Putamen (tissue), 1 donor: ENCODE data around the gene RORC.
"Not testable (repeated sequence)": the region's sequence is repeated elsewhere in the genome, so short reads cannot be mapped to it uniquely, and the experiment has no call there.

Experiments used
- DNase-seq: peaks from one replicate; pipeline ENCODE4 v3.0.0-alpha.2; 2016; ENCODE audit warnings: low spot score

The RORC gene

DNA sequence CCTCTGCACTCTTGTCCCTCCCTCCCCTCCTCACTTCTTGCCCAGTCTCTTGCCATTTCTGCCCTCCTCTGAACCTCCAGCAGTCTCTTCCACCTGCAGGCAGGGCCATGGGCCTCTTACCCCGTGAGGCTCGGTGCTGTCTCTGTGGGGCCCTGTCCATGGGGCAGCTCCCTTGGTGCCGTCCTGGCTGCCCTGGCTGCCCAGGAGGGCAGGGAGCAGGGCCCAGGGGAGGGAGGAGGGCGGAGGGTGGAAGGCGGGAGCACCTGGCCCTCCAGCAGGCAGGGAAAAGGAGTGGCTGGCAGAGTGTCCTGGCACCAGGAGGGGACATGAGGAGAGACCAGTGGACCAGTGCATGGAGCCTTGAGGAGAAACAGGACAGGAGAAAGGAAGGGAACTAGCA lies at the start of gene RORC:
TSS of gene RORC (minus strand) at position 198 of the 400 bp plus-strand sequence. CDS start at position 160, 38 bp downstream.
- DNase-seq = no peak

DNA sequence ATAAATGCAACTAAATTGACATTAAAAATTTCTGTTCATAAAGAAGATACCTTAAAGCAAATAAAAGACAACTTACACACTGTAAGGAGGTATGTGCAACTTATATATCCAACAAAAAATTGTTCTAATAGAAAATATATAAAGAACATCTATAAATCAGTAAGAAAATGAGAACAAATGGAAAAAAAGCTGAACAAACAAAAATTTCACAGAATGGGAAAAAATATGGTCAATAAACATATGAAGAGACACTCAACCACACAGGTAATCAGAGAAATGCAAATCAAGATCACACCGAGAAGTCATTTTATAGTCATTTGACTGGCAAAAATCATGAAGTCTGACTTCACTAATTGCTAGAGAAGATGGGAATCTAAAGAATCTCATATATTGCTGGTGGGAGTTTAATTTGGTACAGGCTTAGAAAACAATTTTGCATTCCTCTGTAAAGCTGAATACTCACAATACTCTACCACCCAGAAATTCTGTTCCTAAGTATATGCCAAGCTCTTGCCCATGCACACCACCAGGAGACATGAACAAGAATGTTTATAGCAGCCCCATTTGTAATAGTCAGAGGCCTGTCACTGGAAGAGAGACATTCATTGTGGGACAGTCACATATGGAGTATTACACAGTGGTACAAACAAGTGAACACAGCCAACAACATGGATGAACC lies 44.0 kb upstream of the RORC start:
- no peak for DNase-seq

DNA sequence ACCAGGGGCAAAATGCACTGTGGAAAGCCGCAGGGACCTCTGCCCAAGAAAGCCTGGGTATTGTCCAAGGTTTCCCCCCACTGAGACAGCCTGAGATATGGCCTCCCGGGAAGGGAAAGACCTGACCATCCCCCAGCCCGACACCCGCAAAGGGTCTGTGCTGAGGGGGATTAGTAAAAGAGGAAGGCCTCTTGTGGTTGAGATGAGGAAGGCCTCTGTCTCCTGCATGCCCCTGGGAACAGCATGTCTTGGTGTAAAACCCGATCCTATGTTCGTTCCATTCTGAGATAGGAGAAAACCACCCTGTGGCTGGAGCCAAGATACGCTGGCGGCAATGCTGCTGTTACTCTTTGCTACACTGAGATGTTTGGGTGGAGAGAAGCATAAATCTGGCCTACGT lies 41.2 kb upstream of the RORC start:
- not testable (repeated sequence) for DNase-seq

DNA sequence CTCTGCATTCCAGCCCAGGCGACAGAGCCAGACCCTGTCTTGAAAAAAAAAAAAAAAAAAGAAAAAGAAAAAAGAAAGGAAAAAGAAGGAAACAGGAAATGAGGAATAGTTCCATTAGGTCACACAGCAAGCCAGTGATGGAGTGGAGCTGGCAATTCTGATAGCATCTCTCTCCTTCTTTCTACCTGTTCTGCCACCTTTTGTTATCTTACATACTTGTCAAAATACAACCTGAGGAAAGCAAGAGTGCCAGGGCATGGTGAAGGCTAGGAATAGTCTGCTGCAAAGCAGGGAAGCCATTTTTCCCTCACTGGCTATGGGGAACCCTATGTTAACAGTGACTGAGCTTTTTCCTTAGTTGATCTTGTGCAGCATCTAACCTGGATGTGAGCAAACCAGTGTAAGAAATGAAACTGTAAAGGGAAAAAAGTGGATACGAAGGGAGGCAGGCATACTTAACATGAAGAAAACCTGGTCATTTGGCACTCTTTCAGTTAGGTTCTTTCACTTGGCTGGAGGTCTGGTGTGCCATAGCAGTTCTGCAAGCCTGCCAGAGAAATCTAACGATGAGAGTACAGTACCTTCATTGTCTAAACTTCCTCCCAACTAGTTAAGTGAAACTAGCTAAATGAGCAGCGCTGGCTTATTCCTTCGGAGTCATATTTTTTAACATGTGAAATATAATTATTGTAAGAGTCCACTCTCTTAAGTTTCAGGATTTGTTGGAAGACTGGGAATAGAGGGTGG lies 39.9 kb upstream of the RORC start:
- no peak for DNase-seq

DNA sequence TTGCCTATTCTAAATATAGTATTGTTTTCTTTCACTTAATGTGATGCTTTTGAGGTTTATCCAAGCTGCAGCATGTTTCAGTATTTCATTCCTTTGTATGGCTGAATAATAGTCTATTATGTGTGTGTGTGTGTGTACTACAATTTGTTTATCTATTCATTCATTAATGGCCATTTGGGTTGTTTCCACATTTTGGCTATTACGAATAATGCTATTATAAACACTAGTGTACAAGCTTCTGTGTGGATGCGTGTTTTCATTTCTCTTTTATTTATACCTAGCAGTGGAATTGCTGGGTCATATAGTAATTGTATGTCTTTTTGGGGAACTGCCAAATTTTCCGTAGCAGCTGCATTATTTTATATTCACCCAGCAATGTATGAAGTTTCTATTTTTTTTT lies 36.9 kb upstream of the RORC start:
- peak; percentile 22 for DNase-seq

DNA sequence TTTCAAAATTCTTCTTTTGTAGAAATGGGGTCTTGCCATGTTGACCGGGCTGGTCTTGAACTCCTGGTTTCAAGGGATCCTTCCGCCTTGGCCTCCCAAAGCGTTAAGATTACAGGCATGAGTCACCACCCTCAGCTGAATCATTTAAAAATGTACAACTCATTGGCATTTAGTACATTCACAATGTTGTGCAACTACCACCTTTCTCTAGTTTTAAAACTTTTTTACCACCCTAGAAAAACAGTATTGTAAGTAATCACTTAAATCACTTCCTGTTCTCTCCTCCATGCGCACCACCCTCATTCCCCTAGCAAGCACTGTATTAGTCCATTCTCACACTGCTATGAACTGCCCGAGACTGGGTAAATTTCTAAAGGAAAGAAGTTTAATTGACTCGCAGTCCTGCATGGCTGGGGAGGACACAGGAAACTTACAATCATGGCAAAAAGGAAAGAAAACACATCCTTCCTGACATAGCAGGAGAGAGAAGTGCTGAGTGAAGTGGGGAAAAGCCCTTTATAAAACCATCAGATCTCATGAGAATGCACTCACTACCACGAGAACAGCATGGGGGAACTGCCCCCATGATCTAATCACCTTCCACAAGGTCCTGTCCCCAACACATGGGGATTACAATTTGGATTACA lies 36.3 kb upstream of the RORC start:
- DNase-seq = peak; percentile 15

DNA sequence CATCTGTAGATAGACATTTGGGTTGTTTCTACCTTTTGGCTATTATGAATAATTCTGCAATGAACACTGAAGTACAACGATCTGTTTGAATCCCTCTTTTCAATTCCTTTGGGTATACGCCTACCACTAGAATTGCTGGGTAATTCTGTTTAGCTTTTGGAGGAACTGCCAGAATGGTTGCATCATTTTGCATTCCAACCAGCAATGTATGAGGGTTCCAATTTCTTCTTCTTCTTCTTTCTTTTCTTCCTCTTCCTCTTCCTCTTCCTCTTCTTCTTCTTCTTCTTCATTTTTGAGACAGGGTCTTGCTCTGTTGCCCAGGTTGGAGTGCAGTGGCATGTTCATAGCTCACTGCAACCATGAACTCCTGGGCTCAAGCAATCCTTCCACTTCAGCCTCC lies 35.7 kb upstream of the RORC start:
- no peak for DNase-seq

DNA sequence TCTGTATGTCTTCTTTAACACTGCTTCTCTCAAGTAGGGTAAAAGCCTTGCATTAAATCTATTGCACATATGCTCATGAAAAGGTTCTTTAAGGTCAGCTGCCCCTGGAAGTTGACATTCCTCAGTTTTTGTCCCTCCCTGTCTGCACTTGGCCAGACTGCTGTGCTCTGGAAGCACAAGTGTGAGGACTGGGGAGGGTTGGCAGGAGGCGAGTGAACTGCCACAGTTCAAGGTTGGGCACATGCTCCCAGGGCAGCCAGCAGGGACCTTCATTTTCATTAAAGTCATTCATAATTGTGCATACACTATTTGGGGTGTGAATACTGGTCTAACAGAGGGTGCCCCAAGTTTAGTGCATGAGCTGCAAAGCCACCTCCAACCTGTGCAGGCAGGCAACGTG lies 32.8 kb upstream of the RORC start:
- DNase-seq = no peak

DNA sequence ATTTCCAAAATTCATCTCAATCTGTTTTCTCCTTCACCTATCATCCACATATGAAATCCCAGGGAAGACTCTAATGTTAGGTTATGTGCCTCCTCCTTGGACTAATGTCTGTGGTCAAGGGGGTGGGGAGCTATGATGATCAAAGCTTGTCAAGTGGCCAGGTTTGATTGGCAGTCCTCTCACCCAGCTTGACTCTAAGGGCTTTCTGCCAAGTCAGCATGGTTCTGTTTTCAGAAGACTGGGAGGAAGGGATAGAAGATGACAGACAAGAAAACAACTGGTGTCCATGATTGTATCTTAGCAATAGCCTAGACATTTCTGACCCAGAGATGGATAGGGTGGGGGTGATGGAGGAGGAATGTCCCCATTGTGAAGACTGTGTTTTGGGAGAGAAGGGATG lies 31.0 kb upstream of the RORC start:
- DNase-seq = no peak

DNA sequence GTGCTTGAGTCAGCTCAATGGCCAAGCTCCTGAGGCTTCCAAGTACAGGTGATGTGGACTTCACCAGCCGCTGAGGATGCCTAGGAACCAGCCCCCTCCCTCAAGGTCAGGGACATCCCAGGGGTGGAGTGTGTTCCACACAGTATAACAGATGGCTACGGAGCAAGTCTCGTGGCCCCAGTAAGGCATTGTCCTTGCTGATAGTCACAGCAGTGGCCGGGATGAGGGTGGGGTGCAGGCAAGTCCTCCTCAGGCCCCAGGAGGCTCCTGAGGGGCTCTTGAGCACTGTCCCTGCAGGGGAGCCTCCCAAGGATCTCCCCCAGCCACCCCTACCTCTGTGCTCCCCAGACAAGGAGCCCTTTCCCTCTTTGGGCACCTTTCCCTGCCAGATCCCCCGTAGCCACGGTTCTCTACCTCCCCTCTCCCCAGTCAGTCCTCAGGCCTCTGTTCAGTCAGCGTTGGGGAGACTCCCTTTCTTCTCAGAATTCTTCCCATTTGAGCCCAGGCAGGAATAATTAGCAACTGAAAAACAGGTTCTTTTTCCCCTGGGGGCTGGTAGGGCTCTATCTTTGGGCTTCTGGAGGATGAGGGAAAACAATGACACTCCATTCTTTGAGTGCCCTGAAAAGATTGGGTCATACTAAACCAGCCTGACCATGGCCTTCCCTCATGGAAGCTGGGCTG lies 29.0 kb upstream of the RORC start:
- no peak for DNase-seq

DNA sequence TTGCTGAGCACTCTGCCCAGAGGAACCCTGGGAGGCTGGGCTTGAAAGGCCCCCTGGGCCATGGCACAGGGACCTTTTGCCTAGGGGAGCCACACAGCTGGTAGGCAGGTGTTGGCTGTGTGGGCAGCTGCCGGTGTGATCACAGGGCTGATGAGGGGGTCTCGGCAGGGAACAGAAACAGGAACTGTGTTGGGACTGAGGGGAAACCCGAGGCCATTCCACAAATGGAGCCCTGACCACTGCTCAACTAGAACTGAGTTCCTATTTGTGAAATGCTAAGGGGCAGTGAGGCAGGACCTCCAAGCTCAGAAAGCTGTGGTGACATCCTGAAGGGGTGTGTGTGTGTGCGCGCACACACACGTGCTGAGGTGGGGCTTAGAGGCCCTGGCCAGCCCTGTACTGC lies 28.3 kb upstream of the RORC start:
- DNase-seq = no peak

DNA sequence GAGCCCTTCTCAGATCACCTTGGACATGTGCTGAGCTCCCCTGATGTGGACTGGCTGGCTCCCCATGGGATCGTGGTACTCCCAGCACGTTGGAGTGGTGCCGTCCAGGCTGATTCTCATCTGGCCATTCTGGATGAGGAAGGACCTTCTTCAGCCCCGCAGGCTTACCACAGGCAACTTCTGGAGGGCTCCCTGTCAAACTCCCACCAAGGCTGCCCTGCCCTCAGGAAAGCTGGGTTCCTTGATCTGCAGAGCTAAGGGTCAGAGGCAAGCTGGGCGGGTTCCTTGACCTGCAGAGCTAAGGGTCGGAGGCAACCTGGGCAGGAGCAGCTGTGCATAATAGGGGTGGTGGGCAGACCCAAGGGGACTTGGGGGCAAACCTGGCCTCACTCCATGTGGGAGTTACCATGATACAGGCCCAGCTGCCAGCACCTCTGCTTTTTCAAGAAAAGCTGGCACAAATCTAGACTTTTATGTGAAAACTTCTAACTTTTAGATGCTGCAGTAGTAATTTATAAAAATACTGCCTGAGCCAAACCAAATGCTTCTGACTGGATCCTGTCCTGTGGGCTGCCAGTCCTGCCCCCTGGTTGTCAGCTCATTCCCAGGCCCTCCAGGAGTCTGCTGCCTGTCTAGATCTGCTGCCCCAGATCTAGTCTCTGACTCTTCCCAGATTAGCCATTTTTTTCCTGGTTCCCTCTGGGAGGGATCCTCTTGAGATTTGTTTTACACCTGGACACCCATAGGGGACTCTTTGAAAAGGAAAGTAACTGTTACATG lies 27.5 kb upstream of the RORC start:
- no peak for DNase-seq

DNA sequence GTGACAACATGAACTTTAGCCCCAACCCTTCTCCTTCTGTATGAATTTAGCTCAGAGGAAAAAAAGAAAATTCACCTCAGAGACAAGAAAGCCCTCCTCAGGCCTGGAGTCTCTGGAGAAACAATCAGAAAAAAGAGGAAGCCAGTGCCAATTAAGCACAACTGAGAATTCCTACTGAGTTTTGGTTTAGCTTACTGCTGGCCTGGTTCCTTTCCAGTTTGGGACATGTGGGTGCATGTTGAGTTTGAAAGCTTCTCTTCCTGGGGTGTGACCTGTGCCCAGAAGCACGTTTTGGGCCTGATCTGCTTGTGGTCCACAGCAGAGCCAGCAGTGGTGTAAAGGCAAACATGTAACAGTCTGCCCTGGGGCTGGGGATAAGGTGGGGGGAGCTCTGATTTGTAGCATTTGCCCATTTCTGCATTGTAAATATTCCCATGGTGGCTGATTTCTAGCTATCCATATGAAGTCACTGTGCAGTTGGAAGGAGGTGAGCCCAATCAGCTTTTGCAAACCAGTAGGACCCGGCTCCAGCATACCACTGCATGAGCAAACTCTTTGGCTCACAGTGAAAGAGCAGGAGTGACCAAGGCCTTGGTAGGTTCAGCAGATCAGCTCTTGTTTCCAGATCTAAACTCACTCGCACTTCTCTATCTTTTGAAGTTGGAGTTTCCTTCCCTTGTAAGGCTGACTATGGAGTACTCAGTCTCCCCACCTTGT lies 26.6 kb upstream of the RORC start:
- DNase-seq = no peak

DNA sequence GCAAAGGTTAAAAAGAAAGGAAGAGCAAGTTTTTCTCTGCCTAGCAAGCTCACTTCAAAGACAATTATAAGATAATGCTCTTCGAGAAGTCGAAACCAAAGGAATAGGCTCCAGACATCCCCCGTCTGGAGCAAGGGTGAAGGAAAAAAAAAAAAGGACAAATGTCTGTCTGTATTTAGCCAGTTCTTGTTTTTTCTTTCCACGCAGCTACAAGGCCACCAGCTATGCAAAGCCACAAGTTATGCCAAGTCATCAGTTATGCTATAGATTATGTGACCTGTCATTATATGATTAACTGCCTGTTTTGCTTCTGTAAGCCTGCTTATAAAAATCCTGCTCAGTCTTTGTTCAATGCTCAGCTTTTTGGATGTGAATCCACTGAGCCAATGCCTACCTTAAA lies 24.3 kb upstream of the RORC start:
- no peak for DNase-seq

DNA sequence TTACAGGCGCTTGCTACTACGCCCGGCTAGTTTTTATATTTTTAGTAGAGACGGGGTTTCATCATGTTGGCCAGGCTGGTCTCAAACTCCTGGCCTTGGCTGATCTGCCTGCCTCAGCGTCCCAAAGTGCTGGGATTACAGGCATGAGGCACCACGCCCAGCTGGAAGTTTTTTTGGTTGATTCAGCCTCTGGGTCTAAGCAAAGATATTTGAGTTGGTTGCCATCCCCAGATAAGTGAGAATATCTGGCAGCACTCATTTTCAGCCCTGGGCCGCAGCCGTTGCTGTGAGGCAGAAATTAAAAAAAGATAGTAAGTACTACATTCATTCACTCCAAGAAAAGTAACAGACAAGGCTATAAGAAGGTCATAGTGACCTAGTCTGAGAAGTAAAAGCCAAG lies 23.9 kb upstream of the RORC start:
- not testable (repeated sequence) for DNase-seq

DNA sequence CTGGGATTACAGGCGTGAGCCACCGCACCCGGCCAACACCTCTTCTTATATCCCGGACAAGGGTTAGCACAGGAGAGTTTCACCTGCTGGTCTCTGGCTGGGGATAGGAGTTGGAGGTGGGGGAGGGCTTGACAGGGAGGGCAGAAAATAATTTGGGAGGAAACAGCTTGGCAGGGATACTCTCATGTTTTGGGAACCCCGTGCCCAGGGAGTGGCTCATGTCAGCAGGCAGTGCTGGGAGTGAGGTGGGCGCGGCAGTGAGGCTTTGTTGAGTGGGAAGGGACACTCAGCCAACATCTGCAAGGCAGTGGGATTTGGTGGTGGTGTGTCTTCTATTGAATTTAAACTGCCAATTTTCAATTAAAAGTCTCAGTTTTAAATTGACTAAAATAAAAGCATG lies 23.1 kb upstream of the RORC start:
- DNase-seq = no peak

DNA sequence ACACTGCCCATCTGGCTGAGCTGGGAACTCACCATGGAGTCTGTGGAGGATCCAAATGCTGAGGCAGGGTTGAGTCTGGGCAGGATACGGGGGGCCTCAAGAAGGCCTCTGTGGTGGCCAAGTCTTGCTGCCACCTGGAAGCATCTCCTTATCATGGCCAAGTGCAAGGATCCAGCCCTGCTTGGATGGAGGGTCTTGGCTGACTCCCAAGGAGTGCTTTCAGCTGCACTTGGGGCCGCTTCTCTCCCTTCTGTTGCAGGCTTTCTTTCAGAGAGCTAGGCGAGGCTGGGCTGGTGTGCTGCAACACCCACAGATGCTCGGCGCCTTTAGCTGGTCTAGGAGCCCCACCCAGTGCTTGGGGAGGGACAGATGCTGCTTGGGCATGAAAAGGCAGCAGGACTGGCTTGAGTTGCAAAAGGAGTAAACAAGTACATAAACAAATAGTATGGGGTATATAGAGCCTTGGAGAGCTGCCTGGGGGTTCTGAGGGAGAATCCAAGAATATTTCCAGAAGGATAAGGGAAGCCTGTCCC lies 21.9 kb upstream of the RORC start, which contains the start of gene THEM5:
TSS of gene THEM5 (minus strand) at position 302 of the 533 bp plus-strand sequence. CDS start at position 155, 147 bp downstream.
- no peak for DNase-seq

DNA sequence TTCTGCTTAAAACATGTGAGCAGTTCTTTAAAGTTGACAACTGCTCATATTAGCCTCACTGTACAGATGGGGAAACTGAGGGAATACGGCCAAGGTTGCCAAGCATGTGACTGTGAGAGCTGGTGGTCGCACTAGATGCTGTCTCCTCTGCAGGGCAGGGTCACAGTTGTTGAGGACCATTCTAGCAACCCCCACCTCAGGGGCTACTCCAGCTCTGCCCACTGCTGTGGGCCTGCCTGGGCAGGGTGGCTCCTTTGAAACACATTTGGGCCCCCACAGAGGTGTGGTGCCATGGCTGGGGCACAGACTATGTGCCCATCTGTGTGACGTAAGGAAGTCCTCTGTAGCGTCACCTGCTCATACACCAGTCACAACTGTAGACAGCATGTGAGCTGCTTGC lies 21.1 kb upstream of the RORC start:
- no peak for DNase-seq

DNA sequence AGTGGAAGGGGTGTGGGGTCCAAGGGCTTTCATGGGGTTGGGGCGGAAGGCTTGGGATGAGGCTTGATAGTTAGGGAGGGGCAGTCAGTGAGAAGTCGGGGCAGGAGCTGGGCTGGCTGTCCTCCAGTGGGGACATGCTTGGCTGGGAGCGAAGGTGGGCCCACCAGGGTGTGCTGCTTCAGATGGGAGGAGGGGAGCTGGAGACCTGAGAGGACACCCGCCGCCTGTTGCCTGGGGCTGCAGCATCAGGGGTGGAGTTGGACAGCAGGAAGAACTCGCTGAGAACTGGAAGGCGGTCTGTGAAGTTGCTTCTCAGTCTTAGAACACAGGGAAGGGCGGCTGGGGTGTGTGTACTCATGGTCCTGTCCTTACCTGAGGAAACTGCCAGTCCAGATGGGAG lies 20.3 kb upstream of the RORC start:
- no peak for DNase-seq

DNA sequence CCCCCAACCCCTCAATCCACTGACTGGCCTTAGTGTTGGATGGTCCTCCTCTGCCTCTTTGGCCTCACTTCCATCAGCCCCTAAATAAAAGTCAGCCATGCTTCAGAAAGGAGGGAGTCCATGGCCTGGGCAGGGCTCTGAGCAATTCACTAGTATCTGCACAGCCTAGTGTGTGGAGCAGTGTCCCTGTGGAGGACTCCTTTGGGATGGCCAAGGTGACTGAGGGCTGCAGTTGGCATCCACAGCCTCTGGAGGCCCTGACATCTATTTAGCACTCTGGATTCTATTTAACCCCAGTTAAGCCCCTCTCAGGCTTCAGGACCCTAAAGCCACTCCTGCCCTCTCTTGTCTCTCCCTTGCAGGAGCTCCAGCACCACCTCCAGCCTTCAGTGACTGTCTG lies 18.3 kb upstream of the RORC start:
- DNase-seq = no peak

DNA sequence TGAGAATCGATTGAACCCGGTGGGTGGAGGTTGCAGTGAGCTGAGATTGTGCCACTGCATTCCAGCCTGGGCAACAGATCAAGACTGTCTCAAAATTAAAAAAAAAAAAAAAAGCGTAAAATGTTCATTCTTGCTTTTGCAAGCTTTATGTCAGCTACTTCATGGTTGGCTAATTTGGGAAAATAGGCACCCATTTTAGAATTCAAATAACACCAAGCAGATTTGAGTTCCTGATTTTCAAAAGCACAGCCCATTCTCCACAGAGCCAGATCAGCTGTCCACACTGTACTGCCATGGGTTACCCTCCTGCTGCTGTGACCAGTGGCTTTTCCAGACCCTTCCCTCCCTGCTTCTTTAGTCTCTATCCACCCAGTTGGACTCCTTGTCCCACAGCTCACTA lies 17.5 kb upstream of the RORC start:
- no peak for DNase-seq
